ENCODE data around the gene MAST4. TPM values are rescaled to one million over a fixed set of nuclear protein-coding genes. Genes with fewer than 3 reads are reported as not detected.

MAST4 gene
- total RNA-seq, 1 experiment from 2014 or later: 26.5 TPM

GRCh38 chr5:66884564-66885243 lies 288.5 kb downstream of the MAST4 start:
- Mint-ChIP-seq H3K4me1 (ENCODE audit: insufficient read depth, unreplicated experiment) (peaks cover 23% of the 10 kb centered on the region), H3K36me3 (ENCODE audit: insufficient read depth, unreplicated experiment) (no peaks in the 10 kb centered on the region), H3K27ac (ENCODE audit: low read depth, unreplicated experiment) (no peak overlapping the region), H3K27me3 (ENCODE audit: insufficient read depth, unreplicated experiment) (no peaks in the 10 kb centered on the region), H3K9me3 (ENCODE audit: unreplicated experiment) (no peaks in the 10 kb centered on the region), H3K4me3 (ENCODE audit: unreplicated experiment) (no peak overlapping the region)
- DNase-seq (ENCODE audit: unreplicated experiment): no peak
- BruUV-seq (replicated peaks): no TSS peak
- POLR2A ChIA-PET: interaction anchor here (0.7 to 2.4 kb wide), 8 partner anchors 10 to 120 kb away, joined by 3 to 21 read pairs (median 4); no protein-coding TSS in a partner anchor
- CTCF ChIA-PET: interaction anchor here (0.8 to 1.2 kb wide), 4 partner anchors 19 to 578 kb away, joined by 3 to 4 read pairs (median 4); no protein-coding TSS in a partner anchor
- no peak for TF ChIP-seq CTCF (IDR thresholded peaks at IDR 0.05; ENCODE audit: unreplicated experiment)
- intact Hi-C loops (cut with micrococcal nuclease): no loop called here

- Mint-ChIP-seq H3K27me3 (ENCODE audit: insufficient read depth, unreplicated experiment) (no peaks in the 10 kb centered on the region), H3K9me3 (ENCODE audit: unreplicated experiment) (no peaks in the 10 kb centered on the region), H3K27ac (ENCODE audit: low read depth, unreplicated experiment) (no peak overlapping the region), H3K4me1 (ENCODE audit: insufficient read depth, unreplicated experiment) (peaks cover 25% of the 10 kb centered on the region), H3K4me3 (ENCODE audit: unreplicated experiment) (no peak overlapping the region), H3K36me3 (ENCODE audit: insufficient read depth, unreplicated experiment) (no peaks in the 10 kb centered on the region)
- CTCF ChIA-PET: no interaction called here
- TF ChIP-seq CTCF (IDR thresholded peaks at IDR 0.05; ENCODE audit: unreplicated experiment): no peak
- intact Hi-C loops (cut with micrococcal nuclease): no loop called here
- BruUV-seq (replicated peaks): no TSS peak
- no peak for DNase-seq (ENCODE audit: unreplicated experiment)
- POLR2A ChIA-PET: interaction anchor here (0.9 kb wide), 1 partner anchor 9 kb away, joined by 3 read pairs; no protein-coding TSS in a partner anchor
Observed at GRCh38 chr5:66886941-66887340, 290.7 kb downstream of the MAST4 start.

- peak overlapping the region; percentile 66 for H3K27ac Mint-ChIP-seq (ENCODE audit: low read depth, unreplicated experiment)
- no peaks in the 10 kb centered on the region for H3K36me3 Mint-ChIP-seq (ENCODE audit: insufficient read depth, unreplicated experiment)
- H3K27me3 Mint-ChIP-seq (ENCODE audit: insufficient read depth, unreplicated experiment): no peaks in the 10 kb centered on the region
- ChIA-PET CTCF (interaction anchor here (0.9 to 1.3 kb wide), 4 partner anchors 9 to 260 kb away, joined by 3 to 4 read pairs (median 3); no protein-coding TSS in a partner anchor), POLR2A (interaction anchor here (0.6 to 3.3 kb wide), 3 partner anchors 9 to 127 kb away, joined by 3 to 32 read pairs (median 19); no protein-coding TSS in a partner anchor)
- no peak overlapping the region for H3K4me3 Mint-ChIP-seq (ENCODE audit: unreplicated experiment)
- intact Hi-C loops (cut with micrococcal nuclease): no loop called here
- no peaks in the 10 kb centered on the region for H3K9me3 Mint-ChIP-seq (ENCODE audit: unreplicated experiment)
- peaks cover 25% of the 10 kb centered on the region for H3K4me1 Mint-ChIP-seq (ENCODE audit: insufficient read depth, unreplicated experiment)
- BruUV-seq (replicated peaks): no TSS peak
- no peak for TF ChIP-seq CTCF (IDR thresholded peaks at IDR 0.05; ENCODE audit: unreplicated experiment)
- DNase-seq (ENCODE audit: unreplicated experiment): no peak
Observed at GRCh38 chr5:66888613-66889012, 292.4 kb downstream of the MAST4 start.

- no peaks in the 10 kb centered on the region for H3K9me3 Mint-ChIP-seq (ENCODE audit: unreplicated experiment)
- POLR2A ChIA-PET: interaction anchor here (0.6 to 3.3 kb wide), 5 partner anchors 9 to 126 kb away, joined by 3 to 32 read pairs (median 16); no protein-coding TSS in a partner anchor
- no peak overlapping the region for H3K4me3 Mint-ChIP-seq (ENCODE audit: unreplicated experiment)
- CTCF ChIA-PET: interaction anchor here (0.9 to 2.5 kb wide), 7 partner anchors 10 to 259 kb away, joined by 3 to 11 read pairs (median 4); no protein-coding TSS in a partner anchor
- DNase-seq (ENCODE audit: unreplicated experiment): no peak
- no peaks in the 10 kb centered on the region for H3K27me3 Mint-ChIP-seq (ENCODE audit: insufficient read depth, unreplicated experiment)
- H3K4me1 Mint-ChIP-seq (ENCODE audit: insufficient read depth, unreplicated experiment): peaks cover 27% of the 10 kb centered on the region
- intact Hi-C loops (cut with micrococcal nuclease): no loop called here
- peak overlapping the region; percentile 66 for H3K27ac Mint-ChIP-seq (ENCODE audit: low read depth, unreplicated experiment)
- no peaks in the 10 kb centered on the region for H3K36me3 Mint-ChIP-seq (ENCODE audit: insufficient read depth, unreplicated experiment)
- no TSS peak for BruUV-seq (replicated peaks)
- TF ChIP-seq CTCF (IDR thresholded peaks at IDR 0.05; ENCODE audit: unreplicated experiment): no peak
Observed at GRCh38 chr5:66889056-66889455, 292.9 kb downstream of the MAST4 start.
